ENCODE measurements around the gene C17orf100. TPM values are rescaled to one million over a fixed set of nuclear protein-coding genes. Genes with fewer than 3 reads are reported as not detected.

C17orf100 gene
- total RNA-seq, 4 donors from 2014 or later: 1.9 to 3.3 (median 2.4) TPM

DNA sequence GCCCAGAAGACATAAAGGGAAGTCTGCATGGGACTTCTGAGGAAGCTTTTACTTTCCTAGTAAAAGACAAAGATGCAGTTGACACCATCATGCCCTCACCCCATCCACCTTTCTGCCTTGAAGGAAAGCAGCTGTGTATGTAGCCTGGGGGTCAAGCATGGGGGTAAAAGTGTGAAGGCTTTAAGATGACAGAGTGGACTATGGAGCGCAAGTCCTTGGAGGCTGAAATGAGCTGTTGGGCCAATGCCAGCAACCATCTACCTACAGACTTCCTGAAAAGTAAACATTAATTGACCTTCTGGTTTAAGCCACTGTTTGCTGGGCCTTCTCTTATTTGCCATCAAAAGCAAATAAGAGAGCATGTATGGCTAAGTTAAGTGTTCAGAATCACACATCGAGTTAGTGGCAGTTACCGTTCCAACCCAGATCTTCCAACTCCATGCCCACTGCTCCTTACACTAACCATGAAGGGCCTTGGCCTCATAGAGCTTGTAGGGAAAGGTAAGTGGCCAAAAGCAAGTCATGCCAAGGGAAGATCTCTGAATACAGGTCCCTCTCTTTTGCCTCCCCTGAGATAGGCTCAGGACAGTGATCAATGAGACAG, 31.6 kb downstream of the C17orf100 start:
- DNase-seq (ENCODE audit: low spot score in 2 of 2): no peak
- no peak for TF ChIP-seq POLR2AphosphoS5 (IDR thresholded peaks at IDR 0.05)
- Histone ChIP-seq H3K4me3 (no peak overlapping the region), H3K4me1 (no peaks in the 10 kb centered on the region), H3K36me3 (no peaks in the 10 kb centered on the region), H3K27ac (no peak overlapping the region), H3K27me3 (peaks cover 30% of the 10 kb centered on the region), H3K9me3 (no peaks in the 10 kb centered on the region)
- WGBS: 98% methylated on average over 3 of the region's 3 CpGs

- Histone ChIP-seq H3K9me3 (no peaks in the 10 kb centered on the region), H3K4me3 (no peak overlapping the region), H3K36me3 (no peaks in the 10 kb centered on the region), H3K27ac (no peak overlapping the region), H3K27me3 (peaks cover 24% of the 10 kb centered on the region), H3K4me1 (no peaks in the 10 kb centered on the region)
- no peak for DNase-seq (ENCODE audit: low spot score in 2 of 2)
- TF ChIP-seq, protein P1, sequence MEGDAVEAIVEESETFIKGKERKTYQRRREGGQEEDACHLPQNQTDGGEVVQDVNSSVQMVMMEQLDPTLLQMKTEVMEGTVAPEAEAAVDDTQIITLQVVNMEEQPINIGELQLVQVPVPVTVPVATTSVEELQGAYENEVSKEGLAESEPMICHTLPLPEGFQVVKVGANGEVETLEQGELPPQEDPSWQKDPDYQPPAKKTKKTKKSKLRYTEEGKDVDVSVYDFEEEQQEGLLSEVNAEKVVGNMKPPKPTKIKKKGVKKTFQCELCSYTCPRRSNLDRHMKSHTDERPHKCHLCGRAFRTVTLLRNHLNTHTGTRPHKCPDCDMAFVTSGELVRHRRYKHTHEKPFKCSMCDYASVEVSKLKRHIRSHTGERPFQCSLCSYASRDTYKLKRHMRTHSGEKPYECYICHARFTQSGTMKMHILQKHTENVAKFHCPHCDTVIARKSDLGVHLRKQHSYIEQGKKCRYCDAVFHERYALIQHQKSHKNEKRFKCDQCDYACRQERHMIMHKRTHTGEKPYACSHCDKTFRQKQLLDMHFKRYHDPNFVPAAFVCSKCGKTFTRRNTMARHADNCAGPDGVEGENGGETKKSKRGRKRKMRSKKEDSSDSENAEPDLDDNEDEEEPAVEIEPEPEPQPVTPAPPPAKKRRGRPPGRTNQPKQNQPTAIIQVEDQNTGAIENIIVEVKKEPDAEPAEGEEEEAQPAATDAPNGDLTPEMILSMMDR (IDR thresholded peaks at IDR 0.05): no peak
- TF ChIP-seq POLR2A (IDR thresholded peaks at IDR 0.05) (no peak), POLR2AphosphoS5 (IDR thresholded peaks at IDR 0.05) (no peak), EP300 (IDR thresholded peaks at IDR 0.05) (no peak)
- 93% methylated on average over 3 of the region's 3 CpGs for WGBS
Observed at GRCh38 chr17:6683730-6684459, 32.3 kb downstream of the C17orf100 start.

DNA sequence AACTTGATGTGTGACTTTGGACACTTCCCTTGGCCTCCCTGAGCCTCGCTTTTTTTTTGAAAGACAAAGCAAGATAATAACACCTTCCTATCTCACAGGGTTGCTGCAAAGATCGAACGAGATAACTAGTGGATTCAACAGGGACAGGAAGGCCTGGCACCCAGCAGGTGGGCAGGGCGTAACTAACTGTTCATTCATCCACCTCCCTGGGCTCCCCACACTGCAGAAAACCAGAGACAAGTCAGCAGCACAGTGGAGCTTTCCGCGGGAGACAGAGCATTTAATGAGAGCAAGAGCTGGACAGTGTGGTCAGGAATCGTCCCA, 32.9 kb downstream of the C17orf100 start:
- Histone ChIP-seq H3K4me3 (no peak overlapping the region), H3K27ac (no peak overlapping the region), H3K4me1 (no peaks in the 10 kb centered on the region), H3K9me3 (no peaks in the 10 kb centered on the region), H3K36me3 (no peaks in the 10 kb centered on the region), H3K27me3 (peaks cover 21% of the 10 kb centered on the region)
- 83% methylated on average over 7 of the region's 7 CpGs for WGBS
- TF ChIP-seq POLR2A (IDR thresholded peaks at IDR 0.05) (no peak), POLR2AphosphoS5 (IDR thresholded peaks at IDR 0.05) (no peak), EP300 (IDR thresholded peaks at IDR 0.05) (no peak)
- TF ChIP-seq, protein P1 (IDR thresholded peaks at IDR 0.05): no peak
- no peak for DNase-seq (ENCODE audit: low spot score in 2 of 2)

GRCh38 chr17:6684881-6685767, 33.6 kb downstream of the C17orf100 start:
- no peaks in the 10 kb centered on the region for H3K4me1 ChIP-seq
- no peak for DNase-seq (ENCODE audit: low spot score in 2 of 2)
- H3K9me3 ChIP-seq: no peaks in the 10 kb centered on the region
- H3K27ac ChIP-seq: no peak overlapping the region
- 82% methylated on average over 14 of the region's 14 CpGs for WGBS
- no peaks in the 10 kb centered on the region for H3K36me3 ChIP-seq
- H3K27me3 ChIP-seq: peaks cover 15% of the 10 kb centered on the region
- TF ChIP-seq, protein P1 (IDR thresholded peaks at IDR 0.05): no peak
- no peak overlapping the region for H3K4me3 ChIP-seq

- no peak for TF ChIP-seq EP300 (IDR thresholded peaks at IDR 0.05)
- no peak for TF ChIP-seq POLR2AphosphoS5 (IDR thresholded peaks at IDR 0.05)
- TF ChIP-seq, protein P1 (IDR thresholded peaks at IDR 0.05): no peak
- no peak for TF ChIP-seq POLR2A (IDR thresholded peaks at IDR 0.05)
Observed at GRCh38 chr17:6686026-6686425, 34.5 kb downstream of the C17orf100 start.

More at GRCh38 chr17:6686026-6686425, 34.5 kb downstream of the C17orf100 start:
- 93% methylated on average over 3 of the region's 4 CpGs for WGBS
- H3K36me3 ChIP-seq: no peaks in the 10 kb centered on the region
- no peaks in the 10 kb centered on the region for H3K4me1 ChIP-seq
- no peak overlapping the region for H3K4me3 ChIP-seq
- H3K27me3 ChIP-seq: peaks cover 15% of the 10 kb centered on the region
- H3K27ac ChIP-seq: no peak overlapping the region
- no peak for DNase-seq (ENCODE audit: low spot score in 2 of 2)
- H3K9me3 ChIP-seq: no peaks in the 10 kb centered on the region

All from suprapubic skin (tissue), 4 donors.